Breast epithelium (tissue), 3 donors: Measurements from ENCODE around the gene VPS13D.

ENCODE experiments used
- CTCF ChIP-seq, 3 donors: fragments of 450-650 bp; IDR thresholded peaks; one replicate each; pipeline ENCODE4 v1.5.1; 2016 to 2017; ENCODE audit warnings: antibody characterized with exemption in 3 of 3, mild to moderate bottlenecking in 3 of 3, moderate library complexity in 3 of 3
- POLR2A ChIP-seq: fragments of 450-650 bp; IDR thresholded peaks from one replicate; pipeline ENCODE4 v1.6.1; 2016; ENCODE audit warnings: antibody characterized with exemption, mild to moderate bottlenecking, moderate library complexity

- TF ChIP-seq CTCF (IDR thresholded peaks at IDR 0.05) (no peak), POLR2A (no peak)
Observed at GRCh38 chr1:12345350-12346217, 115.8 kb downstream of the VPS13D start.
